Measurements from ENCODE around the gene C19orf44. TPM values are rescaled to one million over a fixed set of nuclear protein-coding genes. Genes with fewer than 3 reads are reported as not detected.
A peak's percentile ranks its signal among the peaks of the same experiment; 100 is the strongest.
"Not testable (repeated sequence)": the region's sequence is repeated elsewhere in the genome, so short reads cannot be mapped to it uniquely, and the experiment has no call there.

C19orf44 gene
- total RNA-seq, 1 experiment from 2014 or later = 2.5 TPM

DNA sequence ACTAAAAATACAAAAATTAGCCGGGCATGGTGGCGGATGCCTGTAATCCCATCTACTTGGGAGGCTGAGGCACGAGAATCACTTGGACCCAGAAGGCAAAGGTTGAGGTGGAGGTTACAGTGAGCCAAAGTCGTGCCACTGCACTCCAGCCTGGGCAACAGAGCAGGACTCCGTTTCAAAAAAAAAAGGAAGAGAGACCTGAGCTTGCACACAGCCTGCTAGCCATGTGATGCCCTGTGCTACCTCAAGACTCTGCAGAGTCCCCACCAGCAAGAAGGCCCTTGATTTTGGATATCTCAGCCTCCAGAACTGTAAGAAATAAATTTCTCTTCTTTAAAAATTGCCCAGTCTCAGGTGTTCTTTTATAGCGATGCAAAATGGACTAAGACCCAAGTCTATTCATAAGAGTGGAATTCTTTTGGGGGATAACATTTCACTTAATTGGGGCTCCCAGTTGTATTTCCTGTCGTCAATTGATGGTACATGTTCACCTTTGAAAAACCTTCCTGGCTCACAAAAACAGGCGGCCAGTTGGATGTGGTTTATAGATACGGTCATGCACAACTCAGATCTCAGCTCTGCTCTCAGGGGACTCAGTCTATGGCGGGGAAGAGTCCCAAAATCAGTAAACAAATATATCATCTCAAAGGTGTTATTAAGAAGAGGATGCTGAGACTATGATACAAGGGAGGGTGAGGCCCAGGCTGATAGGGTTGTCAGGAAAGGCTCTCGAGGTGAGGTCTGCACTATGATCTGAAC lies 48.5 kb downstream of the C19orf44 start:
- H2AFZ ChIP-seq (ENCODE audit: low read length) = no peak overlapping the region
- no TSS peak for BruUV-seq (replicated peaks)
- no peak for TF ChIP-seq EZH2 (IDR thresholded peaks at IDR 0.05; ENCODE audit: low read length, unreplicated experiment)
- TF ChIP-seq, protein P1, sequence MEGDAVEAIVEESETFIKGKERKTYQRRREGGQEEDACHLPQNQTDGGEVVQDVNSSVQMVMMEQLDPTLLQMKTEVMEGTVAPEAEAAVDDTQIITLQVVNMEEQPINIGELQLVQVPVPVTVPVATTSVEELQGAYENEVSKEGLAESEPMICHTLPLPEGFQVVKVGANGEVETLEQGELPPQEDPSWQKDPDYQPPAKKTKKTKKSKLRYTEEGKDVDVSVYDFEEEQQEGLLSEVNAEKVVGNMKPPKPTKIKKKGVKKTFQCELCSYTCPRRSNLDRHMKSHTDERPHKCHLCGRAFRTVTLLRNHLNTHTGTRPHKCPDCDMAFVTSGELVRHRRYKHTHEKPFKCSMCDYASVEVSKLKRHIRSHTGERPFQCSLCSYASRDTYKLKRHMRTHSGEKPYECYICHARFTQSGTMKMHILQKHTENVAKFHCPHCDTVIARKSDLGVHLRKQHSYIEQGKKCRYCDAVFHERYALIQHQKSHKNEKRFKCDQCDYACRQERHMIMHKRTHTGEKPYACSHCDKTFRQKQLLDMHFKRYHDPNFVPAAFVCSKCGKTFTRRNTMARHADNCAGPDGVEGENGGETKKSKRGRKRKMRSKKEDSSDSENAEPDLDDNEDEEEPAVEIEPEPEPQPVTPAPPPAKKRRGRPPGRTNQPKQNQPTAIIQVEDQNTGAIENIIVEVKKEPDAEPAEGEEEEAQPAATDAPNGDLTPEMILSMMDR (conservative IDR thresholded peaks at IDR 0.05; ENCODE audit: low read depth, low read length) = no peak
- TF ChIP-seq EZH2phosphoT487 (IDR thresholded peaks at IDR 0.05; ENCODE audit: borderline replicate concordance, low read length) = no peak
- peaks cover 51% of the 10 kb centered on the region for H3K79me2 ChIP-seq (ENCODE audit: low read length)
- H3K4me1 ChIP-seq (ENCODE audit: insufficient read depth, low read length) = peaks cover 19% of the 10 kb centered on the region
- 0 out of 2 replicates have a peak overlapping the region, but pooled peaks have one; percentile 4 for H3K4me2 ChIP-seq (ENCODE audit: low read length)
- peaks cover 3% of the 10 kb centered on the region for H3K36me3 ChIP-seq (ENCODE audit: low read depth, low read length)
- H3K9ac ChIP-seq (ENCODE audit: low read length) = no peak overlapping the region
- H3K9me3 ChIP-seq (ENCODE audit: low read length) = no peaks in the 10 kb centered on the region
- CTCF ChIA-PET = no interaction called here
- H4K20me1 ChIP-seq (ENCODE audit: low read length) = peaks cover 12% of the 10 kb centered on the region
- no peaks in the 10 kb centered on the region for H3F3A ChIP-seq (ENCODE audit: low read length, unreplicated experiment)
- H3K9me2 ChIP-seq (replicated peaks; ENCODE audit: low read length) = no peaks in the 10 kb centered on the region
- ATAC-seq (no peak), DNase-seq (no peak)
- no peak overlapping the region for H3K27ac ChIP-seq (ENCODE audit: low read length)
- H3K27me3 ChIP-seq (ENCODE audit: low read length) = no peaks in the 10 kb centered on the region
- intact Hi-C loops (cut with micrococcal nuclease) = no loop called here
- POLR2A ChIA-PET (ENCODE audit: unreplicated experiment) = no interaction called here
- no peak overlapping the region for H3K4me3 ChIP-seq (ENCODE audit: low read length)

DNA sequence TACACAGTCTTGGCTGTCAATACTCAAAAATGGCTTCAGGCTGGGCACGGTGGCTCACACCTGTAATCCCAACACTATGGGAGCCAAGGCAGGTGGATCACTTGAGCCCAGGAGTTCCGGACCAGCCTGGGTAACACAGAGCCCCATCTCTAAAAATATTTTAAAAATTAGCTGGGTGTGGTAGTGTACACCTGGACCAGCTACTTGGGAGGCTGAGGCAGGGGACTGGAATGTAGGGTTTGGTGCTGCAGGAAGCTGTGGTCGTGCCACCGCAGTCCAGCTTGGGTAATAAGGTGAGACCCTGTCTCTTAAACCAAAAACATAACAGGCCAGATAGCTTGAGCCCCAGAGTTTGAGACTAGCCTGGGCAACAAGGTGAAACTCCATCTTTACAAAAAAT lies 52.8 kb downstream of the C19orf44 start:
- intact Hi-C loops (cut with micrococcal nuclease) = no loop called here
- TF ChIP-seq EZH2 (IDR thresholded peaks at IDR 0.05; ENCODE audit: low read length, unreplicated experiment) = no peak
- TF ChIP-seq, protein P1 (conservative IDR thresholded peaks at IDR 0.05; ENCODE audit: low read depth, low read length) = no peak
- no peak for TF ChIP-seq EZH2phosphoT487 (IDR thresholded peaks at IDR 0.05; ENCODE audit: borderline replicate concordance, low read length)

DNA sequence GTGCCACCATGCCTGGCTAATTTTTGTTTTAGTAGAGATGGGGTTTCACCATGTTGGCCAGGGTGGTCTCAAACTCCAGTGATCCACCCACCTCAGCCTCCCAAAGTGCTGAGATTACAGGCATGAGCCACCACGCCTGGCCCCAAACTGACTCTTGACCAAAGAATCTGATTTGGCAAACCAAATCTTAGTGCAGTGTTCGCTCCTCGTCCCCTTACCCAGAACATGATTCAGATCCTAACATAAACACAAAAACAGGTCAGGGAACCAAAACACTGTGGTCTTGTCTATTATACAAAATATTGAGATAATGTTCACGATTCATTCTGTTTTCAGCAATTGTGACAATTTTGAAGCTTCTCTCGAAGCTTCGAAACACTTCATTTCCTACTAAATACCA lies 55.7 kb downstream of the C19orf44 start:
- BruUV-seq (replicated peaks); POLR2A ChIA-PET (ENCODE audit: unreplicated experiment); ATAC-seq: not testable (repeated sequence)

More for the DNA sequence above, 52.8 kb downstream of the C19orf44 start:
- H3F3A ChIP-seq (ENCODE audit: low read length, unreplicated experiment) = no peaks in the 10 kb centered on the region
- H3K4me3 ChIP-seq (ENCODE audit: low read length) = no peak overlapping the region
- DNase-seq (peak; percentile 36), ATAC-seq (peak; percentile 42)
- ChIA-PET POLR2A (ENCODE audit: unreplicated experiment) (no interaction called here), CTCF (no interaction called here)
- H3K9me2 ChIP-seq (replicated peaks; ENCODE audit: low read length) = no peaks in the 10 kb centered on the region
- peaks cover 8% of the 10 kb centered on the region for H3K79me2 ChIP-seq (ENCODE audit: low read length)
- no peak overlapping the region for H3K9ac ChIP-seq (ENCODE audit: low read length)
- H3K4me1 ChIP-seq (ENCODE audit: insufficient read depth, low read length) = peaks cover 6% of the 10 kb centered on the region; the same call in 1 of the 2 replicates
- no peak overlapping the region for H2AFZ ChIP-seq (ENCODE audit: low read length)
- peaks cover 3% of the 10 kb centered on the region; the same call in 1 of the 2 replicates for H3K36me3 ChIP-seq (ENCODE audit: low read depth, low read length)
- no peak overlapping the region for H3K27ac ChIP-seq (ENCODE audit: low read length)
- H3K9me3 ChIP-seq (ENCODE audit: low read length) = no peaks in the 10 kb centered on the region
- no peaks in the 10 kb centered on the region for H3K27me3 ChIP-seq (ENCODE audit: low read length)
- no peak overlapping the region for H3K4me2 ChIP-seq (ENCODE audit: low read length)
- no TSS peak for BruUV-seq (replicated peaks)
- H4K20me1 ChIP-seq (ENCODE audit: low read length) = no peaks in the 10 kb centered on the region

More for the DNA sequence above, 55.7 kb downstream of the C19orf44 start:
- H3K27ac ChIP-seq (ENCODE audit: low read length); H3K4me3 ChIP-seq (ENCODE audit: low read length); H3K4me2 ChIP-seq (ENCODE audit: low read length); H3F3A ChIP-seq (ENCODE audit: low read length, unreplicated experiment); DNase-seq; H3K9ac ChIP-seq (ENCODE audit: low read length); H3K9me3 ChIP-seq (ENCODE audit: low read length); H3K4me1 ChIP-seq (ENCODE audit: insufficient read depth, low read length); CTCF ChIA-PET; H3K27me3 ChIP-seq (ENCODE audit: low read length); intact Hi-C loops (cut with micrococcal nuclease); H3K79me2 ChIP-seq (ENCODE audit: low read length); H4K20me1 ChIP-seq (ENCODE audit: low read length); H3K9me2 ChIP-seq (replicated peaks; ENCODE audit: low read length); H3K36me3 ChIP-seq (ENCODE audit: low read depth, low read length); H2AFZ ChIP-seq (ENCODE audit: low read length): not testable (repeated sequence)

Data from PC-3 (cell line).